Measurements from ENCODE around the gene SUPT5H. TPM values are rescaled to one million over a fixed set of nuclear protein-coding genes. Genes with fewer than 3 reads are reported as not detected.

SUPT5H gene
- total and polyA plus RNA-seq, 4 donors: 55.1 to 127 (median 87.9) TPM

- no peaks in the 10 kb centered on the region for H3K9me3 ChIP-seq (ENCODE audit: control insufficient read depth in 4 of 4, insufficient read depth in 3 of 4, low read length in 3 of 4)
- H3K36me3 ChIP-seq (ENCODE audit: control insufficient read depth in 4 of 4, insufficient read depth in 4 of 4, low read length in 4 of 4): peaks cover 10 to 25% (median 16%) of the 10 kb centered on the region in 4 donors
- peaks cover 0 to 6% (median 3%) of the 10 kb centered on the region in 3 donors for H3K27me3 ChIP-seq (ENCODE audit: control insufficient read depth in 3 of 3, insufficient read depth in 3 of 3, low read length in 2 of 3)
- no peak for DNase-seq
- H3K4me1 ChIP-seq (ENCODE audit: control insufficient read depth in 5 of 5, insufficient read depth in 5 of 5, low read length in 5 of 5): no peaks in the 10 kb centered on the region
- ATAC-seq (ENCODE audit: insufficient read depth, low FRiP score): no peak
- H3K27ac ChIP-seq (ENCODE audit: low read depth in 1 of 2, low read length in 1 of 2): no peak overlapping the region
- TF ChIP-seq, protein P1, sequence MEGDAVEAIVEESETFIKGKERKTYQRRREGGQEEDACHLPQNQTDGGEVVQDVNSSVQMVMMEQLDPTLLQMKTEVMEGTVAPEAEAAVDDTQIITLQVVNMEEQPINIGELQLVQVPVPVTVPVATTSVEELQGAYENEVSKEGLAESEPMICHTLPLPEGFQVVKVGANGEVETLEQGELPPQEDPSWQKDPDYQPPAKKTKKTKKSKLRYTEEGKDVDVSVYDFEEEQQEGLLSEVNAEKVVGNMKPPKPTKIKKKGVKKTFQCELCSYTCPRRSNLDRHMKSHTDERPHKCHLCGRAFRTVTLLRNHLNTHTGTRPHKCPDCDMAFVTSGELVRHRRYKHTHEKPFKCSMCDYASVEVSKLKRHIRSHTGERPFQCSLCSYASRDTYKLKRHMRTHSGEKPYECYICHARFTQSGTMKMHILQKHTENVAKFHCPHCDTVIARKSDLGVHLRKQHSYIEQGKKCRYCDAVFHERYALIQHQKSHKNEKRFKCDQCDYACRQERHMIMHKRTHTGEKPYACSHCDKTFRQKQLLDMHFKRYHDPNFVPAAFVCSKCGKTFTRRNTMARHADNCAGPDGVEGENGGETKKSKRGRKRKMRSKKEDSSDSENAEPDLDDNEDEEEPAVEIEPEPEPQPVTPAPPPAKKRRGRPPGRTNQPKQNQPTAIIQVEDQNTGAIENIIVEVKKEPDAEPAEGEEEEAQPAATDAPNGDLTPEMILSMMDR (IDR thresholded peaks at IDR 0.05; ENCODE audit: control extremely low read depth, extremely low read depth): no peak
- no peak overlapping the region for H3K4me3 ChIP-seq
- H3K9ac ChIP-seq (ENCODE audit: insufficient read depth in 1 of 2, low read length in 2 of 2): no peak overlapping the region
- 96 to 97% methylated on average over 6 of the region's 6 CpGs for WGBS, 2 donors
Observed at GRCh38 chr19:39492225-39492624, 46.8 kb downstream of the SUPT5H start.

- Histone ChIP-seq H3K27me3 (ENCODE audit: control insufficient read depth in 3 of 3, insufficient read depth in 3 of 3, low read length in 2 of 3) (peaks cover 2 to 6% (median 4%) of the 10 kb centered on the region in 3 donors), H3K9me3 (ENCODE audit: control insufficient read depth in 4 of 4, insufficient read depth in 3 of 4, low read length in 3 of 4) (no peaks in the 10 kb centered on the region), H3K4me1 (ENCODE audit: control insufficient read depth in 5 of 5, insufficient read depth in 5 of 5, low read length in 5 of 5) (peaks cover 0 to under 1% (median 0%) of the 10 kb centered on the region in 5 donors), H3K36me3 (ENCODE audit: control insufficient read depth in 4 of 4, insufficient read depth in 4 of 4, low read length in 4 of 4) (peaks cover 10 to 23% (median 16%) of the 10 kb centered on the region in 4 donors), H3K27ac (ENCODE audit: low read depth in 1 of 2, low read length in 1 of 2) (no peak overlapping the region), H3K4me3 (no peak overlapping the region), H3K9ac (ENCODE audit: insufficient read depth in 1 of 2, low read length in 2 of 2) (no peak overlapping the region)
- TF ChIP-seq, protein P1 (IDR thresholded peaks at IDR 0.05; ENCODE audit: control extremely low read depth, extremely low read depth): no peak
- ATAC-seq (ENCODE audit: insufficient read depth, low FRiP score): no peak
- 83% methylated on average over 3 of the region's 3 CpGs for WGBS, 2 donors
- no peak for DNase-seq
Observed at GRCh38 chr19:39492788-39493187, 47.4 kb downstream of the SUPT5H start.

- H3K36me3 ChIP-seq (ENCODE audit: control insufficient read depth in 4 of 4, insufficient read depth in 4 of 4, low read length in 4 of 4): peaks cover 2 to 6% (median 5%) of the 10 kb centered on the region in 4 donors
- H3K27ac ChIP-seq (ENCODE audit: low read depth in 1 of 2, low read length in 1 of 2): no peak overlapping the region
- no peak overlapping the region for H3K4me3 ChIP-seq
- H3K27me3 ChIP-seq (ENCODE audit: control insufficient read depth in 3 of 3, insufficient read depth in 3 of 3, low read length in 2 of 3): peaks cover 10 to 19% (median 13%) of the 10 kb centered on the region in 3 donors
- DNase-seq (no peak), ATAC-seq (ENCODE audit: insufficient read depth, low FRiP score) (no peak)
- H3K9me3 ChIP-seq (ENCODE audit: control insufficient read depth in 4 of 4, insufficient read depth in 3 of 4, low read length in 3 of 4): peaks cover 0 to 5% (median 0%) of the 10 kb centered on the region in 4 donors
- TF ChIP-seq, protein P1 (IDR thresholded peaks at IDR 0.05; ENCODE audit: control extremely low read depth, extremely low read depth): no peak
- no peak overlapping the region for H3K9ac ChIP-seq (ENCODE audit: insufficient read depth in 1 of 2, low read length in 2 of 2)
- WGBS, 2 donors: 84 to 94% methylated on average over 5 of the region's 5 CpGs
- H3K4me1 ChIP-seq (ENCODE audit: control insufficient read depth in 5 of 5, insufficient read depth in 5 of 5, low read length in 5 of 5): peaks cover 0 to 6% (median 0%) of the 10 kb centered on the region in 5 donors
Observed at GRCh38 chr19:39494661-39495060, 49.3 kb downstream of the SUPT5H start.

- no peak overlapping the region for H3K4me3 ChIP-seq
- peaks cover 0 to 2% (median 0%) of the 10 kb centered on the region in 4 donors for H3K36me3 ChIP-seq (ENCODE audit: control insufficient read depth in 4 of 4, insufficient read depth in 4 of 4, low read length in 4 of 4)
- no peak for ATAC-seq (ENCODE audit: insufficient read depth, low FRiP score)
- H3K9me3 ChIP-seq (ENCODE audit: control insufficient read depth in 4 of 4, insufficient read depth in 3 of 4, low read length in 3 of 4): peaks cover 0 to 5% (median 0%) of the 10 kb centered on the region in 4 donors
- H3K9ac ChIP-seq (ENCODE audit: insufficient read depth in 1 of 2, low read length in 2 of 2): no peak overlapping the region
- TF ChIP-seq, protein P1 (IDR thresholded peaks at IDR 0.05; ENCODE audit: control extremely low read depth, extremely low read depth): no peak
- H3K4me1 ChIP-seq (ENCODE audit: control insufficient read depth in 5 of 5, insufficient read depth in 5 of 5, low read length in 5 of 5): peaks cover 0 to 6% (median 0%) of the 10 kb centered on the region in 5 donors
- 85 to 86% methylated on average over 5 of the region's 5 CpGs for WGBS, 2 donors
- no peak for DNase-seq
- peaks cover 10 to 30% (median 24%) of the 10 kb centered on the region in 3 donors for H3K27me3 ChIP-seq (ENCODE audit: control insufficient read depth in 3 of 3, insufficient read depth in 3 of 3, low read length in 2 of 3)
- no peak overlapping the region for H3K27ac ChIP-seq (ENCODE audit: low read depth in 1 of 2, low read length in 1 of 2)
Observed at GRCh38 chr19:39496063-39496462, 50.7 kb downstream of the SUPT5H start.
